B cell (primary cell): ENCODE measurements around the gene HES5. TPM values are rescaled to one million over a fixed set of nuclear protein-coding genes. Genes with fewer than 3 reads are reported as not detected.

ENCODE experiments used
- ATAC-seq: fragments of 200-7000 bp; cut with Tn5 transposase; one replicate; pipeline ENCODE4 v1.10.0; 2021; ENCODE audit warnings: low read depth, mild to moderate bottlenecking, moderate number of reproducible peaks, moderate library complexity
- CTCF ChIA-PET: fragments of 350-600 bp; sonication (Branson Sonifier 250); formaldehyde crosslinking; loops from one replicate; lab custom pipeline; 2021; ENCODE audit warnings: antibody characterized with exemption, inconsistent platforms; lab: Charles Lee
- POLR2A ChIA-PET: fragments of 350-600 bp; sonication (Branson Sonifier 250); formaldehyde crosslinking; loops from one replicate; lab custom pipeline; 2021; ENCODE audit warnings: antibody characterized with exemption; lab: Charles Lee
- DNase-seq: peaks from one replicate; pipeline ENCODE4 v3.0.0; 2013
- H2AFZ ChIP-seq: 2 replicates; pipeline ENCODE4 v1.6.1; 2012; ENCODE audit warnings: mild to moderate bottlenecking, low read depth, low read length; ENCODE audit not compliant: insufficient read depth, poor library complexity, severe bottlenecking
- H3K27ac ChIP-seq, 2 donors: 1 replicate in 1 of 2; 2 replicates in 1 of 2; pipeline ENCODE4 v1.5.1; 2012 to 2013; ENCODE audit warnings: low read length in 2 of 2, mild to moderate bottlenecking in 2 of 2, moderate library complexity in 1 of 2
- H3K27me3 ChIP-seq, 4 experiments: fragments of 200-600 bp in 1 of 4; sonication (generic) in 1 of 4; replicated peaks in 1 of 4; 1 replicate in 2 of 4; 2 replicates in 2 of 4; pipeline versions ENCODE4 v1.6.1 to v1.7.0; 2013 to 2016; ENCODE audit warnings: low read length in 3 of 4, mild to moderate bottlenecking in 2 of 4, mixed read lengths in 1 of 4, moderate library complexity in 1 of 4; ENCODE audit not compliant: insufficient read depth in 4 of 4, control insufficient read depth in 3 of 4; ENCODE audit errors: control extremely low read depth in 1 of 4
- H3K36me3 ChIP-seq, 2 experiments: replicated peaks in 1 of 2; 1 replicate in 1 of 2; 2 replicates in 1 of 2; pipeline versions ENCODE4 v1.6.1 to v1.7.1; 2013; ENCODE audit warnings: low read length in 1 of 2; ENCODE audit not compliant: insufficient read depth in 2 of 2, control insufficient read depth in 1 of 2; ENCODE audit errors: control extremely low read depth in 1 of 2, extremely low read depth in 1 of 2
- H3K4me1 ChIP-seq, 2 donors: fragments of 200-600 bp in 1 of 2; sonication (generic) in 1 of 2; 1 replicate in 1 of 2; 2 replicates in 1 of 2; pipeline versions ENCODE4 v1.5.1 to v1.6.1; 2013 to 2017; ENCODE audit warnings: low read length in 2 of 2; ENCODE audit not compliant: control insufficient read depth in 2 of 2, insufficient read depth in 2 of 2
- H3K4me2 ChIP-seq: replicated peaks from 2 replicates; pipeline ENCODE3; 2012; ENCODE audit warnings: mild to moderate bottlenecking, low read depth, low read length; ENCODE audit not compliant: poor library complexity, severe bottlenecking
- H3K4me3 ChIP-seq, 5 experiments: fragments of 200-600 bp in 1 of 5; sonication (generic) in 1 of 5; 1 replicate in 3 of 5; 2 replicates in 2 of 5; pipeline versions ENCODE4 v1.5.1 to v1.7.0; 2011 to 2016; ENCODE audit warnings: low read length in 4 of 5, mild to moderate bottlenecking in 4 of 5, low read depth in 2 of 5, control low read depth in 1 of 5, moderate library complexity in 1 of 5; ENCODE audit not compliant: insufficient read depth in 1 of 5; ENCODE audit errors: control extremely low read depth in 1 of 5, extremely low read depth in 1 of 5
- H3K79me2 ChIP-seq: fragments of 200-600 bp; sonication (generic); one replicate; pipeline ENCODE4 v1.6.0; 2016; ENCODE audit warnings: low read length; ENCODE audit not compliant: control insufficient read depth, insufficient read depth
- H3K9ac ChIP-seq: fragments of 200-600 bp; sonication (generic); 2 replicates; pipeline ENCODE4 v1.6.1; 2017; ENCODE audit warnings: mild to moderate bottlenecking, low read length, moderate library complexity
- H3K9me3 ChIP-seq, 3 donors: one replicate each; pipeline versions ENCODE4 v1.6.1 to v1.7.1; 2013; ENCODE audit warnings: low read length in 2 of 3; ENCODE audit not compliant: control insufficient read depth in 2 of 3, insufficient read depth in 1 of 3; ENCODE audit errors: control extremely low read depth in 1 of 3
- H4K20me1 ChIP-seq: 2 replicates; pipeline ENCODE4 v1.6.0; 2012; ENCODE audit warnings: mild to moderate bottlenecking, low read length; ENCODE audit not compliant: insufficient read depth, control insufficient read depth, poor library complexity, severe bottlenecking
- H3K27ac Mint-ChIP-seq: one replicate; pipeline ENCODE4 v1.8.0; 2021; ENCODE audit warnings: mixed read lengths
- H3K27me3 Mint-ChIP-seq: one replicate; pipeline ENCODE4 v1.8.0; 2021; ENCODE audit warnings: mixed read lengths
- H3K4me1 Mint-ChIP-seq: one replicate; pipeline ENCODE4 v1.8.0; 2021; ENCODE audit warnings: mixed read lengths
- H3K4me3 Mint-ChIP-seq: one replicate; pipeline ENCODE4 v1.8.0; 2021; ENCODE audit warnings: mixed read lengths
- H3K9me3 Mint-ChIP-seq: one replicate; pipeline ENCODE4 v1.8.0; 2022; ENCODE audit warnings: mixed read lengths; ENCODE audit not compliant: insufficient read depth
- EZH2 ChIP-seq: IDR thresholded peaks from 2 replicates; pipeline ENCODE4 v1.6.1; 2012; ENCODE audit warnings: borderline replicate concordance, low read depth, mild to moderate bottlenecking, moderate library complexity, low read length; ENCODE audit not compliant: insufficient read depth, poor library complexity, severe bottlenecking
- WGBS: methylation state at CpG from one replicate; pipeline ENCODE4 v1.1.5; 2013; ENCODE audit warnings: missing lambda C conversion rate; ENCODE audit not compliant: insufficient coverage; 5-methylcytosine and 5-hydroxymethylcytosine counted together
- intact Hi-C: fragments of 100-400 bp; cut with micrococcal nuclease; formaldehyde crosslinking; loops from one replicate; pipeline ENCODE4 v1.10.0; 2022
- polyA plus RNA-seq: library from polyadenylated mRNA; depleted of rRNA; stranded (reverse); fragments of >200 nt; gene quantifications from 2 replicates; pipeline ENCODE4 v1.2.3, GENCODE V29; 2012
- total RNA-seq, 2 donors: library from RNA; stranded (reverse); fragments of 120-200 nt in 1 of 2; gene quantifications; 1 replicate in 1 of 2; 2 replicates in 1 of 2; pipeline versions ENCODE4 v1.2.3 to v1.2.4, GENCODE V29; 2013 to 2022
- TF ChIP-seq, protein P1 (sequence below): fragments of 200-600 bp; IDR thresholded peaks from one replicate; pipeline ENCODE4 v1.8.0; 2022; ENCODE audit warnings: antibody characterized with exemption, mild to moderate bottlenecking

The HES5 gene
- total and polyA plus RNA-seq, 2 donors (not counting 1 experiment from before 2014, with no cell fraction given): not detected

DNA sequence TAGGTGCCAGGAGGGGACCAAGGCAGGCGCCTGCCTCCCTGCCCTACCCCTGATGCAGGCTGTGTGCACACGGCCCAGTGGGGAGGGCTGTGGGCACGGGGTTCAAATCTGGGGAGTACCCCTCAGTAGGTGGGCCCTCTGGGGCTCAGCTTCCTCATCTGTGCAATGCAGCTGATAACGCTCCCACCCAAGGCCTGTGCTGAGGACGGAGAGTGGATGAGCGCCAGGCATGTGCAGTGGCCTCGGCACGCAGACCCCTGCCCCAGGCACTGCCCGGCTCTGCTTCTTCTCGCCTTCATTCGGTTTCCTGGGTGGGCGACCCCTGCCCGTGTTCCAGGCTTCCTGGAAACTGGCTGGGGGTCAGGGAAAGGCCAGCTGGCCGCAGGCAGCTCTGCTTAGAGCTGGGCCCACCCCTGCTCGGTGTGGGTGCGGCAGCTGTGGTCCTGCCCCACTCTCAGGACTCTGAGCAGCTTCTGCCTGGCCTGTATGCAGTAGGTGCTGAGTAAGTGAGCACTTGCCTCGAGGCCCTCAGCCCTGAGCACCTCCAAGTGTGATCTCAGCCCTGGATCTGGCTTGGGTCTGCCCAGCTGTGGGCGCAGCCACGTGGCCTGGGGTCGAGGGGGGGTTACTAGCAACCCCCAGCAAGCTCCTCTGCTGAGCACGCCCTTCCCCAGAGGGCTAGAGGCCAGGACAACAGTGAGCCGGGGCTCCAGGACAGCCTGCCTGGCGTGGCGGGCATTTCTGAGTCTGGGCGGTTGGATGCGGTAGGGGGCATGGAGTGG lies 14.2 kb upstream of the HES5 start:
- Mint-ChIP-seq H3K4me1 (peaks cover 21% of the 10 kb centered on the region), H3K27ac (peak overlapping the region; percentile 41), H3K27me3 (peaks cover 6% of the 10 kb centered on the region), H3K4me3 (no peak overlapping the region), H3K9me3 (no peaks in the 10 kb centered on the region)
- no peaks in the 10 kb centered on the region for H3K36me3 ChIP-seq
- ChIA-PET POLR2A (interaction anchor here (0.6 to 6.1 kb wide), 6 partner anchors 13 to 130 kb away, joined by 3 to 88 read pairs (median 4); partner anchors contain the start of genes PANK4 and PRXL2B), CTCF (interaction anchor here (1.0 to 2.7 kb wide), 3 partner anchors 12 to 349 kb away, joined by 3 to 8 read pairs (median 5); partner anchors contain the start of genes FAAP20 and TNFRSF14)
- peaks cover 7% of the 10 kb centered on the region for H4K20me1 ChIP-seq
- no peaks in the 10 kb centered on the region for H3K79me2 ChIP-seq
- peaks cover 0 to 27% (median 2%) of the 10 kb centered on the region in 4 experiments for H3K27me3 ChIP-seq
- H2AFZ ChIP-seq: no peak overlapping the region
- no peak overlapping the region for H3K4me3 ChIP-seq
- H3K9me3 ChIP-seq: no peaks in the 10 kb centered on the region
- no peak overlapping the region for H3K27ac ChIP-seq
- peak; percentile 40 for DNase-seq
- peaks cover 20 to 33% of the 10 kb centered on the region in 2 donors for H3K4me1 ChIP-seq
- H3K4me2 ChIP-seq: no peak overlapping the region
- intact Hi-C loops: no loop called here
- no peak for TF ChIP-seq EZH2
- TF ChIP-seq, protein P1, sequence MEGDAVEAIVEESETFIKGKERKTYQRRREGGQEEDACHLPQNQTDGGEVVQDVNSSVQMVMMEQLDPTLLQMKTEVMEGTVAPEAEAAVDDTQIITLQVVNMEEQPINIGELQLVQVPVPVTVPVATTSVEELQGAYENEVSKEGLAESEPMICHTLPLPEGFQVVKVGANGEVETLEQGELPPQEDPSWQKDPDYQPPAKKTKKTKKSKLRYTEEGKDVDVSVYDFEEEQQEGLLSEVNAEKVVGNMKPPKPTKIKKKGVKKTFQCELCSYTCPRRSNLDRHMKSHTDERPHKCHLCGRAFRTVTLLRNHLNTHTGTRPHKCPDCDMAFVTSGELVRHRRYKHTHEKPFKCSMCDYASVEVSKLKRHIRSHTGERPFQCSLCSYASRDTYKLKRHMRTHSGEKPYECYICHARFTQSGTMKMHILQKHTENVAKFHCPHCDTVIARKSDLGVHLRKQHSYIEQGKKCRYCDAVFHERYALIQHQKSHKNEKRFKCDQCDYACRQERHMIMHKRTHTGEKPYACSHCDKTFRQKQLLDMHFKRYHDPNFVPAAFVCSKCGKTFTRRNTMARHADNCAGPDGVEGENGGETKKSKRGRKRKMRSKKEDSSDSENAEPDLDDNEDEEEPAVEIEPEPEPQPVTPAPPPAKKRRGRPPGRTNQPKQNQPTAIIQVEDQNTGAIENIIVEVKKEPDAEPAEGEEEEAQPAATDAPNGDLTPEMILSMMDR: no peak
- H3K9ac ChIP-seq: no peak overlapping the region
- 82% methylated on average over 26 of the region's 26 CpGs for WGBS
- no peak for ATAC-seq
